ENCODE results near the gene MCC. TPM values are rescaled to one million over a fixed set of nuclear protein-coding genes. Genes with fewer than 3 reads are reported as not detected.

MCC gene
- total and polyA plus RNA-seq, 12 donors, result 4.2 to 34.1 (median 25.2) TPM

GRCh38 chr5:113020461-113021273 is 467.6 kb downstream of the MCC start:
- Histone ChIP-seq H3K4me3 (no peak overlapping the region), H3K36me3 (peaks cover 0 to 97% (median 4%) of the 10 kb centered on the region in 9 donors), H3K27me3 (no peaks in the 10 kb centered on the region), H3K9me3 (no peaks in the 10 kb centered on the region), H3K27ac (no peak overlapping the region), H3K4me1 (peaks cover 0 to 22% (median 0%) of the 10 kb centered on the region in 9 donors)
- WGBS, 2 donors, result 86 to 92% methylated on average over 11 of the region's 11 CpGs
- ATAC-seq (no peak), DNase-seq (no peak)
- intact Hi-C loops (cut with DNase I), result no loop called here
- TF ChIP-seq CTCF (IDR thresholded peaks at IDR 0.05), result no peak

GRCh38 chr5:113017881-113018635 is 470.2 kb downstream of the MCC start:
- WGBS, 2 donors, result 97 to 98% methylated on average over 2 of the region's 2 CpGs
- intact Hi-C loops (cut with DNase I), result no loop called here
- Histone ChIP-seq H3K27ac (no peak overlapping the region), H3K4me1 (peaks cover 0 to 16% (median 0%) of the 10 kb centered on the region in 9 donors), H3K4me3 (no peak overlapping the region), H3K27me3 (no peaks in the 10 kb centered on the region), H3K9me3 (no peaks in the 10 kb centered on the region), H3K36me3 (peaks cover 0 to 98% (median 14%) of the 10 kb centered on the region in 9 donors)
- no peak for TF ChIP-seq CTCF (IDR thresholded peaks at IDR 0.05)
- no peak for ATAC-seq
- no peak for DNase-seq

GRCh38 chr5:113005454-113005853 is 482.8 kb downstream of the MCC start:
- no peak overlapping the region for H3K4me3 ChIP-seq
- H3K4me1 ChIP-seq, result no peaks in the 10 kb centered on the region
- H3K9me3 ChIP-seq, result no peaks in the 10 kb centered on the region
- intact Hi-C loops (cut with DNase I), result no loop called here
- 93 to 96% methylated on average over 1 of the region's 1 CpG for WGBS, 2 donors
- DNase-seq (no peak), ATAC-seq (no peak)
- no peaks in the 10 kb centered on the region for H3K27me3 ChIP-seq
- peaks cover 0 to 98% (median 36%) of the 10 kb centered on the region in 9 donors for H3K36me3 ChIP-seq
- no peak for TF ChIP-seq CTCF (IDR thresholded peaks at IDR 0.05)
- no peak overlapping the region for H3K27ac ChIP-seq

GRCh38 chr5:113003763-113004162 is 484.5 kb downstream of the MCC start:
- Histone ChIP-seq H3K27ac (no peak overlapping the region), H3K27me3 (no peaks in the 10 kb centered on the region), H3K36me3 (peaks cover 0 to 90% (median 36%) of the 10 kb centered on the region in 9 donors), H3K4me1 (peaks cover 0 to 2% (median 0%) of the 10 kb centered on the region in 9 donors), H3K9me3 (no peaks in the 10 kb centered on the region), H3K4me3 (no peak overlapping the region)
- DNase-seq (no peak), ATAC-seq (no peak)
- intact Hi-C loops (cut with DNase I), result loop anchor here in 1 of 10 donors (5.0 kb wide), 1 partner anchor 329 kb away; no protein-coding TSS in a partner anchor
- WGBS, 2 donors, result 86 to 91% methylated on average over 3 of the region's 3 CpGs
- no peak for TF ChIP-seq CTCF (IDR thresholded peaks at IDR 0.05)

All from heart right ventricle (tissue), 16 donors.